Measurements from ENCODE around the gene KRTAP5-8. TPM values are rescaled to one million over a fixed set of nuclear protein-coding genes. Genes with fewer than 3 reads are reported as not detected.

The KRTAP5-8 gene
- total RNA-seq, 1 experiment from 2014 or later, result not detected

- CTCF ChIA-PET, result no interaction called here
- POLR2A ChIA-PET, result no interaction called here
- no peaks in the 10 kb centered on the region for H3K36me3 Mint-ChIP-seq (ENCODE audit: insufficient read depth, unreplicated experiment)
- TF ChIP-seq CTCF (IDR thresholded peaks at IDR 0.05; ENCODE audit: unreplicated experiment), result no peak
- DNase-seq (ENCODE audit: unreplicated experiment), result no peak
- no peaks in the 10 kb centered on the region for H3K27me3 Mint-ChIP-seq (ENCODE audit: insufficient read depth, unreplicated experiment)
- no peaks in the 10 kb centered on the region for H3K4me1 Mint-ChIP-seq (ENCODE audit: insufficient read depth, unreplicated experiment)
- no TSS peak for BruUV-seq (replicated peaks)
- H3K9me3 Mint-ChIP-seq (ENCODE audit: unreplicated experiment), result no peaks in the 10 kb centered on the region
- no peak overlapping the region for H3K27ac Mint-ChIP-seq (ENCODE audit: low read depth, unreplicated experiment)
- no peak overlapping the region for H3K4me3 Mint-ChIP-seq (ENCODE audit: unreplicated experiment)
- intact Hi-C loops (cut with micrococcal nuclease), result no loop called here
Measured at GRCh38 chr11:71555508-71555907, 17.7 kb downstream of the KRTAP5-8 start.

- intact Hi-C loops (cut with micrococcal nuclease), result no loop called here
- no TSS peak for BruUV-seq (replicated peaks)
- Mint-ChIP-seq H3K27ac (ENCODE audit: low read depth, unreplicated experiment) (no peak overlapping the region), H3K27me3 (ENCODE audit: insufficient read depth, unreplicated experiment) (peaks cover 4% of the 10 kb centered on the region), H3K36me3 (ENCODE audit: insufficient read depth, unreplicated experiment) (no peaks in the 10 kb centered on the region), H3K4me1 (ENCODE audit: insufficient read depth, unreplicated experiment) (no peaks in the 10 kb centered on the region), H3K9me3 (ENCODE audit: unreplicated experiment) (no peaks in the 10 kb centered on the region), H3K4me3 (ENCODE audit: unreplicated experiment) (no peak overlapping the region)
- ChIA-PET POLR2A (no interaction called here), CTCF (interaction anchor here (0.7 kb wide), 2 partner anchors 93 to 1675 kb away, joined by 3 to 4 read pairs; no protein-coding TSS in a partner anchor)
- no peak for TF ChIP-seq CTCF (IDR thresholded peaks at IDR 0.05; ENCODE audit: unreplicated experiment)
- no peak for DNase-seq (ENCODE audit: unreplicated experiment)
Measured at GRCh38 chr11:71556018-71556417, 18.2 kb downstream of the KRTAP5-8 start.

- POLR2A ChIA-PET, result no interaction called here
- peaks cover 9% of the 10 kb centered on the region for H3K27me3 Mint-ChIP-seq (ENCODE audit: insufficient read depth, unreplicated experiment)
- intact Hi-C loops (cut with micrococcal nuclease), result no loop called here
- no peaks in the 10 kb centered on the region for H3K9me3 Mint-ChIP-seq (ENCODE audit: unreplicated experiment)
- TF ChIP-seq CTCF (IDR thresholded peaks at IDR 0.05; ENCODE audit: unreplicated experiment), result no peak
- BruUV-seq (replicated peaks), result no TSS peak
- no peak for DNase-seq (ENCODE audit: unreplicated experiment)
- H3K4me3 Mint-ChIP-seq (ENCODE audit: unreplicated experiment), result no peak overlapping the region
- CTCF ChIA-PET, result interaction anchor here (0.6 kb wide), 1 partner anchor 874 kb away, joined by 5 read pairs; no protein-coding TSS in a partner anchor
- H3K27ac Mint-ChIP-seq (ENCODE audit: low read depth, unreplicated experiment), result no peak overlapping the region
- no peaks in the 10 kb centered on the region for H3K4me1 Mint-ChIP-seq (ENCODE audit: insufficient read depth, unreplicated experiment)
- no peaks in the 10 kb centered on the region for H3K36me3 Mint-ChIP-seq (ENCODE audit: insufficient read depth, unreplicated experiment)
Measured at GRCh38 chr11:71557257-71557656, 19.4 kb downstream of the KRTAP5-8 start.

- BruUV-seq (replicated peaks), result no TSS peak
- Mint-ChIP-seq H3K27me3 (ENCODE audit: insufficient read depth, unreplicated experiment) (peaks cover 24% of the 10 kb centered on the region), H3K4me3 (ENCODE audit: unreplicated experiment) (no peak overlapping the region), H3K36me3 (ENCODE audit: insufficient read depth, unreplicated experiment) (no peaks in the 10 kb centered on the region), H3K9me3 (ENCODE audit: unreplicated experiment) (no peaks in the 10 kb centered on the region), H3K4me1 (ENCODE audit: insufficient read depth, unreplicated experiment) (no peaks in the 10 kb centered on the region), H3K27ac (ENCODE audit: low read depth, unreplicated experiment) (no peak overlapping the region)
- ChIA-PET CTCF (no interaction called here), POLR2A (interaction anchor here (0.7 kb wide), 1 partner anchor 12 kb away, joined by 3 read pairs; no protein-coding TSS in a partner anchor)
- intact Hi-C loops (cut with micrococcal nuclease), result no loop called here
- DNase-seq (ENCODE audit: unreplicated experiment), result no peak
- TF ChIP-seq CTCF (IDR thresholded peaks at IDR 0.05; ENCODE audit: unreplicated experiment), result no peak
Measured at GRCh38 chr11:71558996-71559395, 21.2 kb downstream of the KRTAP5-8 start.

All from MCF 10A (cell line).